Retinal pigment epithelial cell (primary cell): ENCODE results near the gene CHN1.

Source experiments
- DNase-seq: peaks from one replicate; pipeline ENCODE4 v3.0.0-alpha.2; 2010; ENCODE audit warnings: low read depth
- H3K4me3 ChIP-seq: 2 replicates; pipeline ENCODE4 v1.5.1; 2011; ENCODE audit warnings: mild to moderate bottlenecking, low read length, control low read depth, moderate library complexity
- CTCF ChIP-seq: conservative IDR thresholded peaks from 2 replicates; pipeline ENCODE4 v1.5.1; 2011; ENCODE audit warnings: low read depth, low read length, control low read depth, inconsistent platforms

CHN1 gene

GRCh38 chr2:174765576-174765975 lies 239.6 kb downstream of the CHN1 start:
- no peak overlapping the region for H3K4me3 ChIP-seq
- DNase-seq: no peak
- TF ChIP-seq CTCF: no peak

- no peak within 1 kb of the TSS for H3K4me3 ChIP-seq
- TF ChIP-seq CTCF: no peak
- no peak for DNase-seq
Measured at GRCh38 chr2:174764280-174765255, 240.6 kb downstream of the CHN1 start, which contains the start of gene CHRNA1. Gene CHRNA1 (minus strand): TSS chr2:174764472. CDS start chr2:174764394, 78 bp downstream.

- no peak for DNase-seq
- H3K4me3 ChIP-seq: no peak overlapping the region
- no peak for TF ChIP-seq CTCF
Measured at GRCh38 chr2:174763780-174764179, 241.4 kb downstream of the CHN1 start.

- DNase-seq: no peak
- TF ChIP-seq CTCF: no peak
- H3K4me3 ChIP-seq: no peak overlapping the region
Measured at GRCh38 chr2:174762464-174762863, 242.7 kb downstream of the CHN1 start.

GRCh38 chr2:174761837-174762236 lies 243.3 kb downstream of the CHN1 start:
- TF ChIP-seq CTCF: no peak
- no peak for DNase-seq
- no peak overlapping the region for H3K4me3 ChIP-seq

DNA sequence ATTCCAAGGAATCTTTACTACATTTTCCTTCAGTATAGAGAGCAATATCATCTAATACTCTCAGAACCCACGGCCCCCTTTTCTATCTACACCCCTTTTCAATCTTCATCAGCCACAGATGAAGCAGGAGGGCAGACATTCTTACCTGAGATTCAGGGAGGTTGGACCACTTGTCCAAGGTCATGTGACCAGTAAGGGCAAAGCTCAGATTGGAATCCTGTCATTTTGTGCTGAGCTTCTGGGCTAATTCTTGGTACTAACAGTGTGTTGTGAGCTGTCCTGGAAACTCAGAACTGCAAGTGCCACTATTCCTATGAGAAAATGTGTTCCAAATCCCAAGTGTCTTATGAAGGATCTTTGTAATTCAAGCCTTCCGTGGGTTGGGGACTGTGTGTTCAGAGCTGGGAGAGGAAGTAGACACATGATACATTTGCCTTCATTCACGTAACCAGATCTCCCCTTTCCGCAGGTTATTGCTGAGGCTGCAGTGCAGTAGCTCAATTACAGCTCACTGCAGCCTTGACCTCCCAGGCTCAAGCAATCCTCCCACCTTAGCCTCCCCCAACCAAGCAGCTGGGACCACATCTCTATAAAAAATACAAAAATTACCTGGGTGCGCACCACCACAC lies 244.2 kb downstream of the CHN1 start:
- DNase-seq: no peak
- no peak for TF ChIP-seq CTCF
- H3K4me3 ChIP-seq: no peak overlapping the region
